ENCODE measurements around the gene CALCA. TPM values are rescaled to one million over a fixed set of nuclear protein-coding genes. Genes with fewer than 3 reads are reported as not detected.

The CALCA gene
- total RNA-seq, 1 donor from 2014 or later = not detected

DNA sequence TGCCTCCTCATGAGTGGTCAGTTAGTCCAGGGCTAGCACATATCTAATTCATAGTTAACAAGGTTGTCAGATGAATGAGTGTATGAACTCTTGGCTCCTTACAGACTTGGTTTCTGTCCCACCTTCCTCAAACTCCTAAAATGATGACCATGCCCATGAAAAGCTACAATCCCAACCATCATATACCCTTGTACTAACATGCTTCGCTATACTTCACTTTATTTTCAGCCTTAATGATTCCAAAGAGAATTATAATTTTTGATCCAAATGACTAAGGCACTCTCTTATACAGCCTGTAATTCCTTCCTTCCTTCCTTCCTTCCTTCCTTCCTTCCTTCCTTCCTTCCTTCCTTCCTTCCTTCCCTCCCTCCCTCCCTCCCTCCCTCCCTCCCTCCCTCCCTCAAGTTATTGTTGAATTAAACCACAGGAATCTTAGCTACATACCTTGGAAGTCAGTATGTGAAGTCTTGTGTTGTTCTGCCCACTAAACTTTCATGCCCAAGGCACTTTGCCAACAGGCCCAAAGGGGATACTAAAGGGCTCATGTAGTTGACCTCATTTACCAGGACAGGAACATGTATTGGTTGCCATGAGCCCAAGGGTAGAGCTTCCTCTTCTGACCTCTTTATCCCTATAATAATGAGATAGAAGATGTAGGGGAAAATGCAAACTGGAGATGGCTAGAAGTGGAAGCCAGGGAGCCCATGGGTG, 37.4 kb downstream of the CALCA start:
- DNase-seq (ENCODE audit: low read depth) (no peak), FAIRE-seq (no peak)
- Histone ChIP-seq H3K4me1 (ENCODE audit: insufficient read depth, low read length) (no peaks in the 10 kb centered on the region), H3K79me2 (ENCODE audit: insufficient read depth, low read length) (no peaks in the 10 kb centered on the region), H3K27me3 (ENCODE audit: insufficient read depth, low read length) (no peaks in the 10 kb centered on the region), H3K9me3 (ENCODE audit: insufficient read depth, low read depth, low read length) (no peaks in the 10 kb centered on the region), H3K36me3 (ENCODE audit: insufficient read depth, low read length) (no peaks in the 10 kb centered on the region), H4K20me1 (ENCODE audit: insufficient read depth, low read length) (no peaks in the 10 kb centered on the region), H3K27ac (ENCODE audit: low read depth, low read length) (no peak overlapping the region), H3K4me3 (ENCODE audit: insufficient read depth, low read depth, low read length) (no peak overlapping the region), H3K9ac (ENCODE audit: low read length) (no peak overlapping the region), H3K4me2 (ENCODE audit: low read length) (no peak overlapping the region), H2AFZ (ENCODE audit: low read depth, low read length) (no peak overlapping the region)
- peaks cover 8% of the 10 kb centered on the region for H3K9me3 Mint-ChIP-seq (ENCODE audit: unreplicated experiment)
- TF ChIP-seq, protein P1, sequence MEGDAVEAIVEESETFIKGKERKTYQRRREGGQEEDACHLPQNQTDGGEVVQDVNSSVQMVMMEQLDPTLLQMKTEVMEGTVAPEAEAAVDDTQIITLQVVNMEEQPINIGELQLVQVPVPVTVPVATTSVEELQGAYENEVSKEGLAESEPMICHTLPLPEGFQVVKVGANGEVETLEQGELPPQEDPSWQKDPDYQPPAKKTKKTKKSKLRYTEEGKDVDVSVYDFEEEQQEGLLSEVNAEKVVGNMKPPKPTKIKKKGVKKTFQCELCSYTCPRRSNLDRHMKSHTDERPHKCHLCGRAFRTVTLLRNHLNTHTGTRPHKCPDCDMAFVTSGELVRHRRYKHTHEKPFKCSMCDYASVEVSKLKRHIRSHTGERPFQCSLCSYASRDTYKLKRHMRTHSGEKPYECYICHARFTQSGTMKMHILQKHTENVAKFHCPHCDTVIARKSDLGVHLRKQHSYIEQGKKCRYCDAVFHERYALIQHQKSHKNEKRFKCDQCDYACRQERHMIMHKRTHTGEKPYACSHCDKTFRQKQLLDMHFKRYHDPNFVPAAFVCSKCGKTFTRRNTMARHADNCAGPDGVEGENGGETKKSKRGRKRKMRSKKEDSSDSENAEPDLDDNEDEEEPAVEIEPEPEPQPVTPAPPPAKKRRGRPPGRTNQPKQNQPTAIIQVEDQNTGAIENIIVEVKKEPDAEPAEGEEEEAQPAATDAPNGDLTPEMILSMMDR (IDR thresholded peaks at IDR 0.05; ENCODE audit: insufficient read depth, low read depth, low read length) = no peak
- TF ChIP-seq EZH2 (IDR thresholded peaks at IDR 0.05; ENCODE audit: insufficient read depth, low read length) = no peak
- H3K36me3 Mint-ChIP-seq (ENCODE audit: low read depth, unreplicated experiment) = no peaks in the 10 kb centered on the region
- peaks cover 3% of the 10 kb centered on the region for H3K27me3 Mint-ChIP-seq (ENCODE audit: low read depth, unreplicated experiment)
- H3K27ac Mint-ChIP-seq (ENCODE audit: unreplicated experiment) = no peak overlapping the region
- H3K4me1 Mint-ChIP-seq (ENCODE audit: low read depth, unreplicated experiment) = no peaks in the 10 kb centered on the region
- H3K4me3 Mint-ChIP-seq (ENCODE audit: unreplicated experiment) = no peak overlapping the region

DNA sequence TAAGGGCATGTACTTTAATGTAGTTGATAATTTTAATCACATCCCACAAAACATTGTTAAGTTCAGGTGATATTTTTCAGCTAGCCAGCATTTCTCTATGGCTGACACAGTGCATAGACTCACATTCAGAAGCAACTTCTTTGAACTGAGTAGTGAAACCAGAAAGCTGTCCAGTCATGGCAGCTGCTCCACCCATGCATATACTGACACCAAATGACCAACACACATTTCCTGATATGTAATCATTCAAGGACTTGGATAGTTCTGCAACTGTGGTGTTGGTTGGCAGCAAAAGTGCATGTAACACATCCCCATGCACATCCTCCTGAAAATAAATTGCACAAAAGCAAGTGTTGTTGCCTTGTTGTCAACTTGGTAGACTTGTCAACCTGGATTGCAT, 39.7 kb downstream of the CALCA start:
- no peak overlapping the region for H3K9ac ChIP-seq (ENCODE audit: low read length)
- no peak overlapping the region for H3K27ac ChIP-seq (ENCODE audit: low read depth, low read length)
- no peaks in the 10 kb centered on the region for H3K36me3 ChIP-seq (ENCODE audit: insufficient read depth, low read length)
- Mint-ChIP-seq H3K4me3 (ENCODE audit: unreplicated experiment) (no peak overlapping the region), H3K27me3 (ENCODE audit: low read depth, unreplicated experiment) (peaks cover 3% of the 10 kb centered on the region), H3K4me1 (ENCODE audit: low read depth, unreplicated experiment) (no peaks in the 10 kb centered on the region), H3K36me3 (ENCODE audit: low read depth, unreplicated experiment) (no peaks in the 10 kb centered on the region), H3K9me3 (ENCODE audit: unreplicated experiment) (peaks cover 4% of the 10 kb centered on the region), H3K27ac (ENCODE audit: unreplicated experiment) (no peak overlapping the region)
- no peaks in the 10 kb centered on the region for H4K20me1 ChIP-seq (ENCODE audit: insufficient read depth, low read length)
- FAIRE-seq = no peak
- no peaks in the 10 kb centered on the region for H3K79me2 ChIP-seq (ENCODE audit: insufficient read depth, low read length)
- H3K4me1 ChIP-seq (ENCODE audit: insufficient read depth, low read length) = no peaks in the 10 kb centered on the region
- no peak overlapping the region for H3K4me2 ChIP-seq (ENCODE audit: low read length)
- DNase-seq (ENCODE audit: low read depth) = no peak
- no peak overlapping the region for H2AFZ ChIP-seq (ENCODE audit: low read depth, low read length)
- H3K9me3 ChIP-seq (ENCODE audit: insufficient read depth, low read depth, low read length) = no peaks in the 10 kb centered on the region
- no peaks in the 10 kb centered on the region for H3K27me3 ChIP-seq (ENCODE audit: insufficient read depth, low read length)
- TF ChIP-seq, protein P1 (IDR thresholded peaks at IDR 0.05; ENCODE audit: insufficient read depth, low read depth, low read length) = no peak
- no peak for TF ChIP-seq EZH2 (IDR thresholded peaks at IDR 0.05; ENCODE audit: insufficient read depth, low read length)
- no peak overlapping the region for H3K4me3 ChIP-seq (ENCODE audit: insufficient read depth, low read depth, low read length)

DNA sequence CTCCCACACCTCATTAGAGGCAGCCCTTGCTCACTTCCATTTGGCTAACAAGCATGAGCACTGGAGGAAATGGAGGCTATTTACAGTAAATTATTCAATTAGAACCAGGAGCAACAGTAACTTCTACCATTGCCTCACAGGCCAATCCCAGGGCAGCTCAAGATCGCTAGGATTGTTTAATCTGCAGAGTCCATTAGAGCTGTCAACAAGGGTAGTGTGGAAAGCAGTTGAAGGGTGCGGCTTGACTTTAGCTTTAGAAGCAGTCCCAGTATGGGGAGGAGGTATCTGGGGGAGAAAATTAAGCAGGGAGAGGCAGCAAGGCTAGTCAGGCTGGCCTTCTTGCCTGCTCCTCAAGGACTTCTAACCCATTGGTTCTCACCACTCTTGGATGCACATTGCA, 41.8 kb downstream of the CALCA start:
- Mint-ChIP-seq H3K36me3 (ENCODE audit: low read depth, unreplicated experiment) (no peaks in the 10 kb centered on the region), H3K27me3 (ENCODE audit: low read depth, unreplicated experiment) (peaks cover 3% of the 10 kb centered on the region), H3K27ac (ENCODE audit: unreplicated experiment) (no peak overlapping the region), H3K4me1 (ENCODE audit: low read depth, unreplicated experiment) (no peaks in the 10 kb centered on the region), H3K9me3 (ENCODE audit: unreplicated experiment) (peaks cover 4% of the 10 kb centered on the region), H3K4me3 (ENCODE audit: unreplicated experiment) (no peak overlapping the region)
- Histone ChIP-seq H3K4me2 (ENCODE audit: low read length) (no peak overlapping the region), H3K79me2 (ENCODE audit: insufficient read depth, low read length) (no peaks in the 10 kb centered on the region), H3K9ac (ENCODE audit: low read length) (no peak overlapping the region), H3K4me3 (ENCODE audit: insufficient read depth, low read depth, low read length) (no peak overlapping the region), H3K9me3 (ENCODE audit: insufficient read depth, low read depth, low read length) (no peaks in the 10 kb centered on the region), H2AFZ (ENCODE audit: low read depth, low read length) (no peak overlapping the region), H3K27me3 (ENCODE audit: insufficient read depth, low read length) (no peaks in the 10 kb centered on the region), H4K20me1 (ENCODE audit: insufficient read depth, low read length) (no peaks in the 10 kb centered on the region), H3K27ac (ENCODE audit: low read depth, low read length) (no peak overlapping the region), H3K36me3 (ENCODE audit: insufficient read depth, low read length) (no peaks in the 10 kb centered on the region), H3K4me1 (ENCODE audit: insufficient read depth, low read length) (peaks cover 2% of the 10 kb centered on the region)
- TF ChIP-seq, protein P1 (IDR thresholded peaks at IDR 0.05; ENCODE audit: insufficient read depth, low read depth, low read length) = no peak
- no peak for TF ChIP-seq EZH2 (IDR thresholded peaks at IDR 0.05; ENCODE audit: insufficient read depth, low read length)
- DNase-seq (ENCODE audit: low read depth) (no peak), FAIRE-seq (no peak)
